HCT116 (cell line): ENCODE measurements around the gene CATSPERE. TPM values are rescaled to one million over a fixed set of nuclear protein-coding genes. Genes with fewer than 3 reads are reported as not detected.

ENCODE experiments used
- ATAC-seq: fragments of 200-7000 bp; cut with Tn5 transposase; 2 replicates; pipeline ENCODE4 v1.9.1; 2020; ENCODE audit warnings: mild to moderate bottlenecking, moderate library complexity
- BruUV-seq: library from RNA; stranded (reverse); fragments of 400-500 nt; replicated peaks from 2 replicates; lab custom pipeline; 2021; lab: Mats Ljungman, UMichigan
- CTCF ChIA-PET: fragments of 300-600 bp; sonication (Branson Sonifier 250); formaldehyde crosslinking; loops from one replicate; lab custom pipeline; 2021; ENCODE audit warnings: antibody characterized with exemption; lab: Charles Lee
- POLR2A ChIA-PET: fragments of 300-600, 350-600 bp; sonication (Branson Sonifier 250); formaldehyde crosslinking; loops from one replicate; lab custom pipeline; 2021; ENCODE audit warnings: antibody characterized with exemption; lab: Charles Lee
- RAD21 ChIA-PET, 2 experiments: fragments of 300-600 bp; sonication (Branson Sonifier 250); formaldehyde crosslinking; loops; one replicate each; lab custom pipeline; 2023; ENCODE audit warnings: low total read pairs in 2 of 2; ENCODE audit not compliant: uncharacterized antibody in 2 of 2, unreplicated experiment in 2 of 2, low non-redundant PET in 1 of 2; lab: Charles Lee
- DNase-seq: peaks from one replicate; pipeline ENCODE4 v3.0.0-alpha.2; 2010; ENCODE audit warnings: low read depth, low spot score
- H2AFZ ChIP-seq: fragments of 200-600 bp; shearing (Covaris generic), sonication (generic); 2 replicates; pipeline ENCODE4 v1.6.1; 2017; ENCODE audit warnings: low read depth, mixed run types, mixed read lengths, antibody characterized with exemption, low read length; ENCODE audit not compliant: poor library complexity, severe bottlenecking
- H3K27ac ChIP-seq: 2 replicates; pipeline ENCODE4 v1.5.1; 2012; ENCODE audit warnings: low read depth, low read length
- H3K27me3 ChIP-seq: fragments of 200-600 bp; sonication (generic); 2 replicates; pipeline ENCODE4 v1.6.1; 2016; ENCODE audit warnings: mixed run types, low read length, mixed read lengths; ENCODE audit not compliant: insufficient read depth
- H3K36me3 ChIP-seq, 2 experiments: fragments of 200-500 bp in 1 of 2; fragments of 200-600 bp in 1 of 2; sonication (Bioruptor generic) in 1 of 2; sonication (generic) in 1 of 2; 2 replicates each; pipeline versions ENCODE4 v1.5.1 to v1.6.1; 2014 to 2016; ENCODE audit warnings: low read length in 2 of 2, inconsistent platforms in 1 of 2, mixed read lengths in 1 of 2, mixed run types in 1 of 2; ENCODE audit not compliant: insufficient read depth in 2 of 2, control insufficient read depth in 1 of 2
- H3K4me1 ChIP-seq, 2 experiments: fragments of 200-600 bp in 1 of 2; sonication (generic) in 1 of 2; 2 replicates each; pipeline versions ENCODE4 v1.5.1 to v1.6.1; 2012 to 2017; ENCODE audit warnings: low read length in 2 of 2, inconsistent platforms in 1 of 2, mild to moderate bottlenecking in 1 of 2, mixed read lengths in 1 of 2, mixed run types in 1 of 2, moderate library complexity in 1 of 2; ENCODE audit not compliant: insufficient read depth in 2 of 2, control insufficient read depth in 1 of 2
- H3K4me2 ChIP-seq: fragments of 200-600 bp; sonication (generic); 2 replicates; pipeline ENCODE4 v1.6.1; 2017; ENCODE audit warnings: mixed run types, low read length, mixed read lengths
- H3K4me3 ChIP-seq, 2 experiments: fragments of 200-600 bp in 1 of 2; sonication (generic) in 1 of 2; replicated peaks in 1 of 2; 2 replicates each; pipeline ENCODE4 v1.5.1; 2011 to 2016; ENCODE audit warnings: low read length in 2 of 2, control low read depth in 1 of 2, low read depth in 1 of 2, mild to moderate bottlenecking in 1 of 2, mixed read lengths in 1 of 2, mixed run types in 1 of 2
- H3K79me2 ChIP-seq: fragments of 200-600 bp; sonication (generic); 2 replicates; pipeline ENCODE4 v1.6.1; 2017; ENCODE audit warnings: mild to moderate bottlenecking, mixed run types, low read length, moderate library complexity, mixed read lengths; ENCODE audit not compliant: insufficient read depth
- H3K9ac ChIP-seq: fragments of 200-600 bp; sonication (generic); 2 replicates; pipeline ENCODE4 v1.6.1; 2016; ENCODE audit warnings: low read length, mixed read lengths
- H3K9me2 ChIP-seq: fragments of 200-600 bp; sonication (generic), shearing (Covaris generic); 2 replicates; pipeline ENCODE4 v1.6.1; 2017; ENCODE audit warnings: mixed run types, mild to moderate bottlenecking, moderate library complexity; ENCODE audit not compliant: insufficient read depth
- H3K9me3 ChIP-seq, 2 experiments: fragments of 200-500 bp in 1 of 2; fragments of 200-600 bp in 1 of 2; sonication (Bioruptor generic) in 1 of 2; sonication (generic) in 1 of 2; 2 replicates each; pipeline ENCODE4 v1.6.1; 2014 to 2017; ENCODE audit warnings: low read length in 2 of 2, mixed read lengths in 2 of 2, inconsistent platforms in 1 of 2, low read depth in 1 of 2, mild to moderate bottlenecking in 1 of 2, mixed run types in 1 of 2, moderate library complexity in 1 of 2; ENCODE audit not compliant: control insufficient read depth in 1 of 2, insufficient read depth in 1 of 2
- H4K20me1 ChIP-seq: fragments of 200-600 bp; sonication (generic), shearing (Covaris generic); 2 replicates; pipeline ENCODE4 v1.6.1; 2017; ENCODE audit warnings: mixed run types, mild to moderate bottlenecking, moderate library complexity; ENCODE audit not compliant: insufficient read depth
- CTCF ChIP-seq, 3 experiments: fragments of 200-600 bp in 1 of 3; sonication (generic) in 1 of 3; IDR thresholded peaks in 2 of 3; conservative IDR thresholded peaks in 1 of 3; 2 replicates each; pipeline ENCODE4 v1.5.1; 2012 to 2017; ENCODE audit warnings: low read depth in 2 of 3, low read length in 2 of 3, antibody characterized with exemption in 1 of 3, borderline replicate concordance in 1 of 3, control low read depth in 1 of 3, mild to moderate bottlenecking in 1 of 3, mixed read lengths in 1 of 3, mixed run types in 1 of 3, moderate library complexity in 1 of 3; ENCODE audit not compliant: insufficient read depth in 1 of 3
- EZH2 ChIP-seq: fragments of 200-600 bp; sonication (generic); IDR thresholded peaks from 2 replicates; pipeline ENCODE4 v1.6.1; 2017; ENCODE audit warnings: antibody characterized with exemption, mixed run types
- JUND ChIP-seq: IDR thresholded peaks from 2 replicates; pipeline ENCODE4 v1.6.1; 2012
- SP1 ChIP-seq: IDR thresholded peaks from 2 replicates; pipeline ENCODE4 v1.6.1; 2012; ENCODE audit warnings: low read depth
- YY1 ChIP-seq: IDR thresholded peaks from 2 replicates; pipeline ENCODE4 v1.6.1; 2011; ENCODE audit warnings: low read length, low read depth, moderate library complexity, mild to moderate bottlenecking; ENCODE audit not compliant: insufficient replicate concordance; ENCODE audit errors: extremely low read depth
- intact Hi-C: fragments of 100-400 bp; cut with micrococcal nuclease; formaldehyde crosslinking; loops from 2 replicates; pipeline ENCODE4 v1.10.0; 2022
- total RNA-seq: library from RNA; stranded (reverse); gene quantifications from one replicate; pipeline ENCODE4 v1.2.1, GENCODE V29; 2021; ENCODE audit not compliant: unreplicated experiment
- TF ChIP-seq, protein P1 (sequence below): IDR thresholded peaks from 2 replicates; pipeline ENCODE4 v1.6.1; 2012

CATSPERE gene
- total RNA-seq, 1 experiment from 2014 or later: 0.34 TPM

- TF ChIP-seq CTCF (IDR thresholded peaks at IDR 0.05 in 2 of 3, conservative IDR thresholded peaks at IDR 0.05 in 1 of 3; ENCODE audit: borderline replicate concordance in 1 of 3, insufficient read depth in 1 of 3, low read depth in 2 of 3, low read length in 2 of 3) (no peak), YY1 (no peak), EZH2 (no peak), SP1 (no peak)
- TF ChIP-seq, protein P1, sequence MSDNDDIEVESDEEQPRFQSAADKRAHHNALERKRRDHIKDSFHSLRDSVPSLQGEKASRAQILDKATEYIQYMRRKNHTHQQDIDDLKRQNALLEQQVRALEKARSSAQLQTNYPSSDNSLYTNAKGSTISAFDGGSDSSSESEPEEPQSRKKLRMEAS: no peak
Measured at GRCh38 chr1:244642988-244643387, 181.9 kb downstream of the CATSPERE start (continued).

- Histone ChIP-seq H3K9me2 (no peaks in the 10 kb centered on the region), H3K27me3 (no peaks in the 10 kb centered on the region), H3K4me3 (no peak overlapping the region), H3K4me2 (no peak overlapping the region), H3K9ac (no peak overlapping the region), H3K27ac (no peak overlapping the region), H3K9me3 (no peaks in the 10 kb centered on the region), H3K36me3 (no peaks in the 10 kb centered on the region), H4K20me1 (no peaks in the 10 kb centered on the region), H3K4me1 (no peaks in the 10 kb centered on the region), H3K79me2 (no peaks in the 10 kb centered on the region), H2AFZ (no peak overlapping the region)
- intact Hi-C loops: no loop called here
- DNase-seq: no peak
- ChIA-PET CTCF (no interaction called here), RAD21 (no interaction called here), POLR2A (no interaction called here)
- no TSS peak for BruUV-seq
- TF ChIP-seq JUND: no peak
- TF ChIP-seq, all 23 proteins: peak for 0
- no peak for ATAC-seq
Measured at GRCh38 chr1:244645414-244645813, 184.3 kb downstream of the CATSPERE start.
